Endothelial cell of umbilical vein (primary cell): Measurements from ENCODE around the gene SC5D. TPM values are rescaled to one million over a fixed set of nuclear protein-coding genes. Genes with fewer than 3 reads are reported as not detected.

Experiments
- BruUV-seq: library from RNA; stranded (reverse); fragments of 400-500 nt; replicated peaks from 2 replicates; lab custom pipeline; 2021; lab: Mats Ljungman, UMichigan
- CTCF ChIA-PET: fragments of 300-600, 350-600 bp; sonication (Branson Sonifier 250); formaldehyde crosslinking; loops from one replicate; lab custom pipeline; 2021; ENCODE audit warnings: antibody characterized with exemption, inconsistent platforms; lab: Charles Lee
- POLR2A ChIA-PET: fragments of 300-600, 350-600 bp; sonication (Branson Sonifier 250); formaldehyde crosslinking; loops from one replicate; lab custom pipeline; 2021; ENCODE audit warnings: antibody characterized with exemption, inconsistent platforms; lab: Charles Lee
- DNase-seq: peaks from one replicate; pipeline ENCODE4 v3.0.0-alpha.2; 2011; ENCODE audit warnings: low read depth, low spot score
- FAIRE-seq: peaks from 2 replicates; lab custom pipeline; 2011; peaks lifted over from hg19 to GRCh38; lab: Jason Lieb, UNC
- H2AFZ ChIP-seq: 2 replicates; pipeline ENCODE4 v1.6.0; 2012; ENCODE audit warnings: low read depth, low read length, control low read depth, inconsistent platforms
- H3K27ac ChIP-seq: 2 replicates; pipeline ENCODE4 v1.5.1; 2011; ENCODE audit warnings: low read depth, mild to moderate bottlenecking, control low read depth, low read length, moderate library complexity; ENCODE audit not compliant: insufficient read depth
- H3K27me3 ChIP-seq, 2 experiments: 2 replicates each; pipeline versions ENCODE4 v1.6.0 to v1.6.1; 2011; ENCODE audit warnings: low read length in 2 of 2, mixed read lengths in 1 of 2; ENCODE audit not compliant: control insufficient read depth in 2 of 2, insufficient read depth in 2 of 2
- H3K36me3 ChIP-seq, 2 experiments: 2 replicates in 1 of 2; 3 replicates in 1 of 2; pipeline ENCODE4 v1.5.1; 2011; ENCODE audit warnings: low read length in 2 of 2, mild to moderate bottlenecking in 1 of 2, moderate library complexity in 1 of 2; ENCODE audit not compliant: control insufficient read depth in 2 of 2, insufficient read depth in 2 of 2; ENCODE audit errors: extremely low read depth in 1 of 2
- H3K4me1 ChIP-seq: 3 replicates; pipeline ENCODE4 v1.5.1; 2011; ENCODE audit warnings: mild to moderate bottlenecking, low read length; ENCODE audit not compliant: control insufficient read depth, insufficient read depth; ENCODE audit errors: extremely low read depth
- H3K4me2 ChIP-seq: 2 replicates; pipeline ENCODE4 v1.6.1; 2011; ENCODE audit warnings: low read length, control low read depth, mixed read lengths; ENCODE audit not compliant: insufficient read depth
- H3K4me3 ChIP-seq, 3 experiments: fragments of 200-600 bp in 1 of 3; sonication (generic), shearing (Covaris generic) in 1 of 3; replicated peaks in 1 of 3; 2 replicates each; pipeline ENCODE4 v1.5.1; 2011 to 2016; ENCODE audit warnings: control low read depth in 3 of 3, low read length in 3 of 3, mild to moderate bottlenecking in 2 of 3, inconsistent platforms in 1 of 3, low read depth in 1 of 3, moderate library complexity in 1 of 3; ENCODE audit not compliant: insufficient read depth in 1 of 3
- H3K79me2 ChIP-seq: 2 replicates; pipeline ENCODE4 v1.6.0; 2012; ENCODE audit warnings: low read length, inconsistent platforms; ENCODE audit not compliant: control insufficient read depth, insufficient read depth
- H3K9ac ChIP-seq: replicated peaks from 2 replicates; pipeline ENCODE3; 2011; ENCODE audit warnings: low read length, control low read depth; ENCODE audit not compliant: insufficient read depth; ENCODE audit errors: extremely low read depth
- H3K9me1 ChIP-seq: replicated peaks from 3 replicates; pipeline ENCODE4 v1.6.0; 2011; ENCODE audit warnings: mild to moderate bottlenecking, low read length; ENCODE audit not compliant: control insufficient read depth, insufficient read depth; ENCODE audit errors: extremely low read depth
- H3K9me3 ChIP-seq: replicated peaks from 2 replicates; pipeline ENCODE4 v1.5.1; 2012; ENCODE audit warnings: low read length, inconsistent platforms; ENCODE audit not compliant: control insufficient read depth, insufficient read depth
- H4K20me1 ChIP-seq: replicated peaks from 2 replicates; pipeline ENCODE3; 2011; ENCODE audit warnings: mild to moderate bottlenecking, low read length; ENCODE audit not compliant: control insufficient read depth, insufficient read depth; ENCODE audit errors: extremely low read depth
- EZH2 ChIP-seq: IDR thresholded peaks from 2 replicates; pipeline ENCODE4 v1.6.1; 2012; ENCODE audit warnings: borderline replicate concordance, low read depth, mild to moderate bottlenecking, moderate library complexity, low read length, inconsistent platforms; ENCODE audit not compliant: severe bottlenecking
- FOS ChIP-seq: IDR thresholded peaks from 2 replicates; pipeline ENCODE4 v1.6.1; 2011; ENCODE audit warnings: mild to moderate bottlenecking, low read length, moderate library complexity, borderline replicate concordance; ENCODE audit not compliant: insufficient read depth
- GATA2 ChIP-seq: IDR thresholded peaks from 2 replicates; pipeline ENCODE4 v1.7.0; 2011; ENCODE audit warnings: low read depth, mild to moderate bottlenecking, moderate library complexity, mixed read lengths, low read length; ENCODE audit not compliant: insufficient read length, insufficient read depth
- JUN ChIP-seq: IDR thresholded peaks from 2 replicates; pipeline ENCODE4 v1.6.1; 2011; ENCODE audit warnings: borderline replicate concordance, low read depth; ENCODE audit not compliant: insufficient read length, insufficient read depth
- MYC ChIP-seq: IDR thresholded peaks from one replicate; pipeline ENCODE4 v1.6.1; 2011; ENCODE audit warnings: mild to moderate bottlenecking, low read depth, low read length
- POLR2A ChIP-seq: IDR thresholded peaks from 2 replicates; pipeline ENCODE4 v1.6.1; 2012; ENCODE audit warnings: low read depth, mild to moderate bottlenecking, control low read depth, low read length
- POLR2AphosphoS5 ChIP-seq: IDR thresholded peaks from 2 replicates; pipeline ENCODE4 v1.6.1; 2012; ENCODE audit warnings: low read depth, mild to moderate bottlenecking, control low read depth, low read length, moderate library complexity; ENCODE audit not compliant: insufficient read depth
- dilution Hi-C: fragments of 300-500 bp; cut with MboI; formaldehyde crosslinking; loops from one replicate; pipeline ENCODE4 v1.15.0; 2019; ENCODE audit warnings: low sequenced_read_pairs; ENCODE audit not compliant: extremely low pct_ligation_motif_present
- intact Hi-C: fragments of 100-400 bp; cut with micrococcal nuclease; formaldehyde crosslinking; loops from one replicate; pipeline ENCODE4 v1.10.0; 2022
- polyA plus RNA-seq, 4 experiments: library from polyadenylated mRNA; depleted of rRNA in 3 of 4; stranded (reverse) in 3 of 4; unstranded in 1 of 4; fragments of >200 nt; gene quantifications; 2 replicates each; pipeline versions ENCODE4 v1.2.1 to v1.2.3, GENCODE V29; 2011 to 2012; ENCODE audit warnings: missing spikeins in 1 of 4
- total RNA-seq: library from RNA; stranded (reverse); gene quantifications from 2 replicates; pipeline ENCODE4 v1.2.3, GENCODE V29; 2021
- TF ChIP-seq, protein P1 (sequence below): IDR thresholded peaks from 2 replicates; pipeline ENCODE4 v1.6.1; 2011; ENCODE audit not compliant: insufficient read depth, insufficient read length
- TF ChIP-seq, protein P2 (sequence below), 2 donors: IDR thresholded peaks; 1 replicate in 1 of 2; 2 replicates in 1 of 2; pipeline ENCODE4 v1.5.1; 2011; ENCODE audit warnings: low read length in 2 of 2, mild to moderate bottlenecking in 2 of 2, moderate library complexity in 2 of 2, control low read depth in 1 of 2, inconsistent platforms in 1 of 2, low read depth in 1 of 2; ENCODE audit not compliant: insufficient read depth in 1 of 2; ENCODE audit errors: extremely low read depth in 1 of 2

Gene SC5D
- total and polyA plus RNA-seq, 2 donors (not counting 3 experiments of a cell fraction or from before 2014, with no cell fraction given) = 37.1 to 40.0 TPM

DNA sequence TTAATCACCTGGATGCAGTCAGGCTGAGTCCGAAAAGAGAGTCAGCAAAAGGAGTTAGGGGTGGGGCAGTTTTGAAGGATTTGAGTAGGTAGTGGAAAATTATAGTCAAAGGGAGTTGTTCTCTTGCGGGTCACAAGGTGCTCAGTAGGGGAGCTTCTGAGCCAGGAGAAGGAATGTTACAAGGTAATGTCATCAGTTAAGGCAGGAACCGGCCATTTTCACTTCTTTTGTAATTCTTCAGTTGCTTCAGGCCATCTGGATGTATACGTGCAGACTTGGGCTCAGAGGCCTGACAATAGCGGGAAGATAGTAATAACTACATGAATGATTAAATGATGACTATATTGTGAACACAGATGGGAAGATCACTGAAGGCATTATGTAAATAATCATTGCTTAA lies 6.2 kb downstream of the SC5D start:
- ChIA-PET CTCF (interaction anchor here (1.8 kb wide), 1 partner anchor 104 kb away, joined by 5 read pairs; no protein-coding TSS in a partner anchor), POLR2A (no interaction called here)
- Histone ChIP-seq H3K79me2 (peaks cover 76% of the 10 kb centered on the region), H4K20me1 (peaks cover 8% of the 10 kb centered on the region), H3K4me1 (peaks cover 6% of the 10 kb centered on the region), H3K4me3 (no peak overlapping the region), H3K9me3 (no peaks in the 10 kb centered on the region), H2AFZ (no peak overlapping the region), H3K27me3 (no peaks in the 10 kb centered on the region), H3K4me2 (no peak overlapping the region), H3K27ac (no peak overlapping the region), H3K9ac (no peak overlapping the region), H3K9me1 (no peaks in the 10 kb centered on the region), H3K36me3 (no peaks in the 10 kb centered on the region)
- dilution Hi-C loops (no loop called here), intact Hi-C loops (loop anchor here (10.0 kb wide), 2 partner anchors 426 to 964 kb away; partner anchors contain the start of gene ARHGEF12)
- TF ChIP-seq POLR2AphosphoS5 (no peak), EZH2 (no peak), GATA2 (no peak), FOS (no peak), MYC (no peak), JUN (no peak), POLR2A (no peak)
- TF ChIP-seq, protein P1, sequence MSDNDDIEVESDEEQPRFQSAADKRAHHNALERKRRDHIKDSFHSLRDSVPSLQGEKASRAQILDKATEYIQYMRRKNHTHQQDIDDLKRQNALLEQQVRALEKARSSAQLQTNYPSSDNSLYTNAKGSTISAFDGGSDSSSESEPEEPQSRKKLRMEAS = no peak
- TF ChIP-seq, protein P2, sequence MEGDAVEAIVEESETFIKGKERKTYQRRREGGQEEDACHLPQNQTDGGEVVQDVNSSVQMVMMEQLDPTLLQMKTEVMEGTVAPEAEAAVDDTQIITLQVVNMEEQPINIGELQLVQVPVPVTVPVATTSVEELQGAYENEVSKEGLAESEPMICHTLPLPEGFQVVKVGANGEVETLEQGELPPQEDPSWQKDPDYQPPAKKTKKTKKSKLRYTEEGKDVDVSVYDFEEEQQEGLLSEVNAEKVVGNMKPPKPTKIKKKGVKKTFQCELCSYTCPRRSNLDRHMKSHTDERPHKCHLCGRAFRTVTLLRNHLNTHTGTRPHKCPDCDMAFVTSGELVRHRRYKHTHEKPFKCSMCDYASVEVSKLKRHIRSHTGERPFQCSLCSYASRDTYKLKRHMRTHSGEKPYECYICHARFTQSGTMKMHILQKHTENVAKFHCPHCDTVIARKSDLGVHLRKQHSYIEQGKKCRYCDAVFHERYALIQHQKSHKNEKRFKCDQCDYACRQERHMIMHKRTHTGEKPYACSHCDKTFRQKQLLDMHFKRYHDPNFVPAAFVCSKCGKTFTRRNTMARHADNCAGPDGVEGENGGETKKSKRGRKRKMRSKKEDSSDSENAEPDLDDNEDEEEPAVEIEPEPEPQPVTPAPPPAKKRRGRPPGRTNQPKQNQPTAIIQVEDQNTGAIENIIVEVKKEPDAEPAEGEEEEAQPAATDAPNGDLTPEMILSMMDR (IDR thresholded peaks at IDR 0.05; ENCODE audit: extremely low read depth in 1 of 2, insufficient read depth in 1 of 2, low read depth in 1 of 2, low read length in 2 of 2) = no peak
- DNase-seq = no peak
- FAIRE-seq = no peak
- BruUV-seq = no TSS peak
